ENCODE results near the gene BCL2.
"Not testable (repeated sequence)": the region's sequence is repeated elsewhere in the genome, so short reads cannot be mapped to it uniquely, and the experiment has no call there.

The BCL2 gene

GRCh38 chr18:63234841-63235240 is 84.7 kb downstream of the BCL2 start:
- DNase-seq (ENCODE audit: low read depth, low spot score), result no peak

GRCh38 chr18:63234432-63234831 is 85.1 kb downstream of the BCL2 start:
- no peak for DNase-seq (ENCODE audit: low read depth, low spot score)

DNA sequence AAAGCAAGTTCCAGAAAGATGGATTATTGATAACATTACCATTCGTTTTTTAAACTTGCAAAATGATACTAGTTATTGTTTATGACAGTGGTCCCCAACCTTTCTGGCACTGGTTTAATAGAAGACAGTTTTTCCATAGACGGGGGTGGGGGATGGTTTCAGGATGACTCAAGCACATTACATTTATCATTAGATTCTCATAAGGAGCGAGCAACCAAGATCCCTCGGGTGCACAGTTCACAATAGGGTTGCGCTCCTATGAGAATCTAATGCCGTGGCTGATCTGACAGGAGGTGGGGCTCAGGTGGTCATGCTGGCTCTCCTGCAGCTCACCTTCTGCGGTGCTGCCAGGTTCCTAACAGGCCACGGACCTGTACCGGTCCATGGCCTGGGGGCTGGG is 86.2 kb downstream of the BCL2 start:
- no peak for DNase-seq (ENCODE audit: low read depth, low spot score)

DNA sequence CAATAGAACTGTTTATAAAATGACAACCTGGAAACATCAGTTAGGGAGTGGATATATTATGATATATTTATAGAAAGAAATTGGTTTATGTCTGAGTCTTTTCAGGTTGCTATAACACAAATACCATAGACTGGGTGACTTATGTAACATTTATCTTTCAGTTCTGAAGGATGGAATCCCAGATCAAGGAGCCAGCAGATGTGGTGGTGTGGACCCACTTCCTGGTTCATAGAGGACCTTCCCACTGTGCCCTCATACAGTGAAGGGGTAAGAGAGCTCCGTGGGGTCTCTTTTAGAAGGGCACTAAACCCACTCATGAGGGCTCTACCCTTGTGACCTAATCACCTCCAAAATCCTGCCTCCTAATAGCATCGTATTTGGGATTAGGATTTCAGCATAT is 86.7 kb downstream of the BCL2 start:
- DNase-seq (ENCODE audit: low read depth, low spot score), result no peak

GRCh38 chr18:63229971-63230370 is 89.6 kb downstream of the BCL2 start:
- DNase-seq (ENCODE audit: low read depth, low spot score), result no peak

DNA sequence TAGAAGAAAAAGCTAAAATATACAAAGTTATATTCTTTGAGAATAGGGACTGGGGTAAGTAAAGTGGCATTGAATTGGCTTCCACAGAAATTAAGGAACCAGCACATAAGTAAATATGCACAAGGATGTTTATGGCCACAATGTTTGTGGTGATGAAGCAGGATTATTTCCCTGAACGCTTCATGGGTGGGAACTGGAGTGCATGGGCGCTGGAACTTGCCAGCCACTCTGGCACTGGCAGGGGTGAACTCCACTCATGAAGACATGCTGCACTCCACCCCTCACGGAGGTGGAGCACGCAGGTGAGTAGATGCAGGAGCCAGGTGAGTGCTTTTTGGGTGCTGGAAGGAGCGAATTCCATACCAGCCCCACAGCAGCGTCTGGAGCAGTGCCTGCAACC is 94.1 kb downstream of the BCL2 start:
- DNase-seq (ENCODE audit: low read depth, low spot score), result no peak

DNA sequence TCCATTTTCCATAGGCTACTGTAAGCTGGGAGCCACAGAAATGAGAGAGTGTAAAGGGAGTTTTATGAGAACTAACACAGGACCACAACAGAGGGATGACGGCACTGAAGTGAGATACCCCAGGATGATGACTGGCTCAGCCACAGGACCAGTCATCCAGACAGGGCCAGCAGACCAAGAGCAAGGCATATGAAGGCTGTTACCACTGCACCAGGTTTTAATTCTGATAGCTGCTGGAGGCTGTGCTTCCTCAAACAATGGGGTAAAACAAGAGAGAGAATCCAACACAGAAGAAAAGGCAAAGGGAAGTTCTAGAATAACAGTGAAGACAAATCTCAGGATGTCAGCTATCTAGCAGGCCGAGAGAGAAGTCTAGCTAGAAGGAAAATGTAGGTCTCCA is 94.9 kb downstream of the BCL2 start:
- no peak for DNase-seq (ENCODE audit: low read depth, low spot score)

DNA sequence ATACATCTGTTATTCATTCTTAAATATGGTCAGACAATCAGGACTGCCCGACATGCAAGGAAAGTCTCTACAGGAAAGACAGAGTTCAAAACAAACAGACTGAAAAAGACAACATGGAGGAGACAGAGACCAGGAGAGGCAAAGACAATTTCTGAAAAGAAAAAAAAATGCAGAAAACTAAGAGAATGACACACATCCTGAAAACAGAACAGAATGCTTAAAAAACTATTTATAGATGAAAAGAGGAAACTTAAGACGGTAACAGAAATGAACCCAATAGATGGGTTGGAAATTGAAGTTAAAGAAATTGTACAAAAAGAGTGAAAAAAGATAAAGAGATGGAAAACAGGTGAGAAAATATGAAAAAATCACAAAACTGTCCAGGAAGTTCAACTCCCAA is 95.7 kb downstream of the BCL2 start:
- no peak for DNase-seq (ENCODE audit: low read depth, low spot score)

GRCh38 chr18:63220903-63221302 is 98.7 kb downstream of the BCL2 start:
- DNase-seq (ENCODE audit: low read depth, low spot score), result no peak

- DNase-seq (ENCODE audit: low read depth, low spot score), result no peak
Measured at GRCh38 chr18:63218472-63218871, 101.1 kb downstream of the BCL2 start.

DNA sequence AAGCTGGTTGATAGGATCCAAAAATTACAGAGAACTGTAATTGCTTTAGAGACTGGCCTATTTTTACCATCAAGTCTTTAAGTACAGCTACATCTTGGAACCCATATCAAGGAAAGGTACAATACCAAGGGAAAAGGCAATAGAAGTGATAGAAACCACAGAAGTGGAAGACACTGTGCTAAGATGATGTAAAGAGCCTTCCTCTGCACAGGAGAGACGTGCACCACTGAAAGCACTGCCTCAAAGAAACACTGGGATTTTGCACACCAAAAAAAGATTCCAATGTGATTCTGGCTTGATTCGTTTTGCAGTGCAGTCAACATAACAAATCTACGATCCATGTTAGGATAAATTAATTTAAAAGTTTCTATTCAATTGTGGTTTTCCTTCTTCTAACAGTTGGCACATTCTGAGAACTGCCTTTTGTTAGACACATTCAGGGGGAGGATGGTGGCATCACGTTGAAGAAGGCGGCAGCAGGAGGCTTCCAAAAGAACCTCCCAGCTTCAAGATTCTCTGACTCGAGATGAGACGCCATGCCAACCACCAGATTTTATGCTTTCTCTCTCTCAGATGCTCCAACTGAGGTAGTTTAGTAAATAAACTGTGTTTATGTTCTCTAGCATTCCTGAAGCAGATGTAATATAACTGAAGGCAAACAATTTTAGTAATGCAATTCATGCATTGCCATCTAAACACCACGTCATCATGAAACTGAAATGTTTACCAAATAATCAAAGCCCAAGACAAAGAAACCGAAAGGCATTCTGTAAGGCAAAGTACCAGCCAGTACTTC is 102.9 kb downstream of the BCL2 start:
- DNase-seq (ENCODE audit: low read depth, low spot score), result no peak

DNA sequence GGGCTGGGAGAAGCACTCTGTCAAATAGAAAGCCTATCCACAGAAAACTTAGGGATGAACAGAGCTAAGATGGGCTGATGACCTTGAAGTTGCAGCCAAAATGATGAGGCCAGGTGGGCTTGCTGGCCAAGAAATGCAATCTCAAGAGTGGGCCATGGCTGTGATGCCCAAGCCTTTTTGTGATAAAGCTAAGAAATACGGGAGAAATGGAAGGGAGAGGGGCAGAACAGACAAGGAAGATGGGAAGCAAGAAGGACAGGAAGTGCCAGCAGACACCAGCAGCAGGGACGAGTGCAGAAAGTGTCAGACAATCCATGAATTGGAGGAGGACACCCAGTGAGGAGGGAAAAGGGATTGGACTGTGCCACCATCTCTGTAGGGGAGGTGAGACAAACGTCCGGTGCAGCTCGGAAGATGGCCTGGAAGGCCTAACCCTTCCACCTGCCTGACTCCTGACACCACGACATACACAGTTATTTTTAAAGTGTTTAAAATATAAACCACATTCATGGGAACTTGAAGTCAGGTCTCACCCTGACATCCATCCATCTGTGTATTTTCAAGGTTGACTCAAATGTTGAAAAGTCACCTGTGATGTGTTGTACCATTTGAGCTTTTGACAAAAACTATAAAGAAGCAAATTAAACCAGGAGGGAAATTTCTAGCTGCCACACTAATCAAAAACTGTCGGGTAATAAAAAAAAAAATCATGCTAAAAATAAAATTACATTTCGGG is 105.5 kb downstream of the BCL2 start:
- no peak for DNase-seq (ENCODE audit: low read depth, low spot score)

DNA sequence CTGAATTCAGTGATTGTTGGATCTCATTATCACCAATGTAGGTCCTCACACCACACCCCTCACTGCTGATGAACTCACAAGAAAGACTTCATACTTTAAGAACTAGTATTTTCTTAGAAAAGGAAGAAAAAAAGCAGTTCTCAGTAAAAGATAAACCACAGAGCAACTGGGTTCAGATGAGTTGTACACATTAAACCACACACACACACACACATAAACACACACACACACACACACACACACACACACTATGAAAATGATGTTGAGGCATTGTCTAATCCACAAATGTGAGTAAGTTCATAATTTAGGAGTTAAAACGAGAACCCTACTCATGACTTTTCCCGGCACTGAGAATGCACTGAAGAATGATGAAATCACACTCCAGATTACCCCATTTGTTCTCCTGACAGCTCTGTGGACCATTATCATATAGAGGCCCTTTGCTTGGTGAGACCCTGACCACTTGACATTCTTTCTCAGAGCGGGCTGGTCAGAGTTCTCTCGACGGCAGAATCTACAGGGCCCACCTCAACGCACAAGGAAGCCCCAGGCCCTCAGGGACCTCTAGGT is 106.2 kb downstream of the BCL2 start:
- DNase-seq (ENCODE audit: low read depth, low spot score), result no peak

- DNase-seq (ENCODE audit: low read depth, low spot score), result no peak
Measured at GRCh38 chr18:63210521-63210920, 109.0 kb downstream of the BCL2 start.

GRCh38 chr18:63208676-63209075 is 110.9 kb downstream of the BCL2 start:
- peak; percentile 15 for DNase-seq (ENCODE audit: low read depth, low spot score)

DNA sequence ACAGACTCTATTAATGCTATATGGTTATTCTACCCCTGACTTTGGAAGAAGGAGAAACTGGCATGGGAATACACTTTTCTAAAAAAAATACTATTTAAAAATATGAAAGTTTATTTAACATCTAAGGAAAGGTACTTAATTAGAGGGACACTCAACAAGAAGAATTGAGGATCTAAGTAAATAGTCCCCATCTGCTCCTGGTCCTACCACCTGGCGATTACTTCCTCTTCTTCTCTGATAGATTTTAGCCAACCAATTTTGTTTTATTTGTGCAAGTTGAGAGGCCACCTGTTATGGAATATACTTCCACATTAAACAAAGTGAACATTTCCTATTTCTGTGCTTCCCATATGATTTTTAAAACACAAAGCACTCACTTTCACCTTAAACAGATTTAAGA is 111.7 kb downstream of the BCL2 start:
- no peak for DNase-seq (ENCODE audit: low read depth, low spot score)

DNA sequence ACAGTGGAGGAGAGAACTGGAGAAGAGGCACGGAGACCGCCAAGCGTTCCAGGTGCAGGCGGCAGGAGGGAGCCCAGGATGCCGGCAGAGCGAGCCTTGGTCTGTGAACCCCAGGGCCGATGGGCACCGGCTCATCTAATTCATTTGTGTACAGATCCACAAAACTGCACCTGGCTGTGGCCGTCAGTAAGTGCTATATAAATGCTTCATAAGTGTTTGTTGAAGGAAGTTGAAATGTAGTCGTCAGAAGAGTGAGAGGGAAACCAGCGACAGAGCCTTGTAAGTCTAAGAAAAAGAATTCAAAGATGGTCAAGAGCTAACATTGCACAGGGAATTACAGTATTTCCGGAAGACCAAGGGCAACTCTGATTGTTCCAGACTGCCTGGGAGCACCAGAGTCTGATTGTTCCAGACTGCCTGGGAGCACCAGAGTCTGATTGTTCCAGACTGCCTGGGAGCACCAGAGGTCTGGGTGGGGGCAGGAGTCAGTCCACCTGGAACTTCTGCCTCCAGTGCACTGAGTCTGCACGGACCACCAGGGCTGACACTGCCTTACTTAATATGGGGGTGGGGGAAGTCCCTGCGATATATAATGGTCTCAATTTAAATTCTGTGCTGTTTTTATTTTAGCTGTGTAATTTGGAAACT is 112.3 kb downstream of the BCL2 start:
- DNase-seq (ENCODE audit: low read depth, low spot score), result no peak

DNA sequence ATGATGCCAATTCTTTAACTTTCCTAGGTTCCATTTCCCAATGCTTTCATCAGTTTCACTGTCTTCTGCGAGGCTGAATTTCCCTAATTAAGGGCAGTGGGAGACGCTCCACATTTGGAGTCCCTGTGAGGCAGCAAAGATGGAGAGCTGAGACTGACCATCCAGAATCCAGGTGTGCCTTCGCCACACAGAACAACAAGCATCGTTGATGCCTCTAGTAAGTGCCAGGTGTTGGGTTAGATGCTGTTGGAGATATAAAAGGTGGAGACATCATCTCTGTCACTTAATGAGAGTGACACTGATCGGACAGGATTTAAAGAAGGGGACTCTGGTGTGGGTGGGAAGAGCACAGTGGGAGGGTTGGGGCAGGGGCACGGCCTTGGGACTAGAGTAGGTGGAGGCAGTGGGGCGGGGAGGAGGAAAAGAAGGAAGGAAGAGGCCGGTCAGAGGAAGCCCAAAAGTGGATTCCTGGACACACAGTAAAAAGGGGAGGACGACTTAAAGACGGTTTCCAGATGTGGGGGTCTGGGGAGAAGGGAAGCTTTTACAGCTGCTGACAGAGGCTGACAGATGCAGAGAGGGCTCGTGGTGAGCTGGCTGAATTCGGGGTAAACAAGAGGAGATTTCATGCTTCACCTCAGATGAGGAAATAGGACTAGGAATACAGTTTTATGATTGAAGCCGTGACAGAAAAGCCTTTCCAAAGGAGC is 113.0 kb downstream of the BCL2 start:
- DNase-seq (ENCODE audit: low read depth, low spot score), result no peak

GRCh38 chr18:63205791-63206252 is 113.7 kb downstream of the BCL2 start:
- DNase-seq (ENCODE audit: low read depth, low spot score), result no peak

DNA sequence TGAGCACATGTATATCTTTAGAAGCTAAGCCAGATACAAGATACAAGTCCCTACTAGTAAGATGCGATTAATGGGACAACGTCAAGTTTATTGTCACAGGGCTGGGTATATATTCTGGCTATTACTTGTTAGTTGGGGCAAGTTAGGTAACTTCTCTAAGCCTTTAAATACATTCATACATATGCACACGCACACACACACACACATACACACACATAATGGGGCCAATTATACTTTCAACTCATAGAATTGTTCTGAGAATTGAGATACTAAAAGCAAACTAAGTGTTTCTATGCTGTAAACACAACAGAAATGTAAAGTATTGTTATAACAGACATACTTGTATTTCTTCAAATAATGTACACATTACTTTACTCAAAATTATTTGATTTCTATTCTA is 116.1 kb downstream of the BCL2 start:
- DNase-seq (ENCODE audit: low read depth, low spot score), result no peak

GRCh38 chr18:63202828-63203227 is 116.7 kb downstream of the BCL2 start:
- no peak for DNase-seq (ENCODE audit: low read depth, low spot score)

GRCh38 chr18:63201456-63201855 is 118.1 kb downstream of the BCL2 start:
- DNase-seq (ENCODE audit: low read depth, low spot score), result not testable (repeated sequence)
